COR-L47 (cell line): ENCODE measurements around the gene PRDX2.
"Not testable (repeated sequence)": the region's sequence is repeated elsewhere in the genome, so short reads cannot be mapped to it uniquely, and the experiment has no call there.

ENCODE experiments used
- DNase-seq: peaks from one replicate; lab custom pipeline; 2025; lab: John Stamatoyannopoulos, UW

The PRDX2 gene

GRCh38 chr19:12801466-12802266 lies at the start of gene PRDX2, which contains the start of gene THSD8:
PRDX2 (minus strand) TSS chr19:12801800; CDS start chr19:12801261, 539 bp downstream.
THSD8 (plus strand) TSS chr19:12802069; CDS start chr19:12802072, 3 bp downstream.
- DNase-seq, result peak; percentile 86

DNA sequence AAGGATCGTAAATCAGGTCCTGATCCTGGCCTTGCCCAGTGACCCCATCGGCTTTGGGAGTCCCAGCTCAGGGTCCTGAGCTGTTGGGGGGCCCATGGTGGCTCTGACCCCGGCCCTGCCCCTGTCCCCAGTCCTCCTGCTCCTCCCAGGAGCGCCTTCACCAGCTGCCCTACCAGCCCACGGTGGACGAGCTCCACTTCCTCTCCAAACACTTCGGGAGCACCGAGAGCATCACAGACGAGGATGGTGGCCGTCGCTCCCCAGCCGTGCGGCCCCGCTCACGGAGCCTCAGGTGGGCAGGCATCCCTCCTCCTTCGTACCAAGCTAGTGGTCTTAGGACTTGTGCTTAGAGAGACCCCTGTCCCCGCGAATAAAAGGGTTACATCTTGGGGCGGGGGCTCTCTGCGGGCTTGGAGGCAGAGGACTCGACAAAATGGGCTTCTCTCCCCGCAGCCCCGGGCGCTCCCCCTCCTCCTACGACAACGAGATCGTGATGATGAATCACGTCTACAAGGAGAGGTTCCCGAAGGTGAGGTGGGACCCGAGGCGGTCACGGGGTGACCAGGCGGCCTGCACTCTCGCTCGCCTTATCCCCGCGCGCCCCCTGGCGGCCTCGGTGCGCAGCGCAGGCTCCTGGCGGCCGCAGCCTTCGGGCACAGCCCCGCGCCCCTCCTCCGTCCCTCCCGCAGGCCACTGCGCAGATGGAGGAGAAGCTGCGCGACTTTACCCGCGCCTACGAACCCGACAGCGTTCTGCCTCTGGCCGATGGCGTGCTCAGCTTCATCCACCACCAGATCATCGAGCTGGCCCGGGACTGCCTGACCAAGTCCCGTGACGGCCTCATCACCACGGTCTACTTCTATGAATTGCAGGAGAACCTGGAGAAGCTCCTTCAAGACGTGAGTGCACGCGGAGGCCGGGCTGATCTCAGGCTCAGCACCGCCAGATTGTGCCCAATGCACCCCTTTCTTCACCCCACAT lies 45.8 kb upstream of the PRDX2 start:
- DNase-seq, result peak; percentile 58

- not testable (repeated sequence) for DNase-seq
Observed at GRCh38 chr19:12846613-12847012, 45.0 kb upstream of the PRDX2 start.

DNA sequence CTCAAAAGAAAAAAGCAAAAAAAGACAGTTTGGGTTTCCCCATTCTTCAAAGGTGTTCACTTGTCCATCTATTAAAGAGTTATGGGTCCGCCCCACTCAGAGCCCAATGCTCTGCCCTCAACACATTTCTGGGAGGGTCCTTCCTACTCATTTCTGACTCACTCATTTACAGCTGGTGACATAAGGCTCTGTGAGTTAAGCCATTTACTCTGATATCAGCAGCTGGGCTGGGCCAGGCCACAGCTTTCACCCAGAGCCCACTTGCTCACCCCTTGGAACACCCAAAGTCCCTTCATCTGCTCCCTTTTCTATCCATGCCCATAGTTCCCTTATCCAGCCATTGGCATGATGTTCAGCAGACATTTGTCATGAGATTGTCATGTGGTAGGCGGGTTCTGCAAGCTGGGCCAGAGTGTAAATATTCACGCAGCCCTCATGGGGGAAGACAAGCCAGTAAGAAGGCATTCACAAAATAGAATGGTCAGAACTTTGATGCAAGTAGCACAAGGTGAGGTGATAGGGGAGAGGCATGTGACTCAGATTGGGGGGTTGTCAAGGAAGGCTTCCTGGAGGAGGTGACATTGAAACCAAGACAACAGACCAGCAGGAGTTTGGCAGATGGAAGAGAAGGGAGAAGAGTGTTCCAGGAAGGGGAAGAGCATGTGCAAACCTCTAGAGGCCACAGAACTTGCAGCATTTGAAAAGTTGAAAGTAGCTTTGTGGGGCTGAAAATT lies 42.6 kb upstream of the PRDX2 start:
- no peak for DNase-seq

DNA sequence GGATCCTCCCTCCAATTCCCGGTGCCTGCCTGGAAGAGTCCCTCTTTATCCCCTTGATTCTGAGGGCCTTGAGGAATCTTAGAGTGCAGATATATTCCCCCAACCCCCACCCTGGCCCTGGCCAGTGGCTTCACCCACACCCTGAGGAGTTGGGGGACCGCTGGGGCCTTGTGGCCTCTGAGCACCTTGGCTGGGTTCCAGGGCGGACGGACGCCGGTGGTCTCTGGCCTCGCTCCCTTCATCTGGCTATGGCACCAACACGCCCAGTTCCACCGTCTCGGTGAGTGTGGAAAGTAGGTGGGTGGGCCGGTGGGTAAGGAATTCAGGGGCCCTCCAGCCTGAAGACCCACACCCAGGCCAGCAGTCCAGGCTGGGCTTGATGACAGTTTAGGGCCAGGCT lies 41.7 kb upstream of the PRDX2 start:
- DNase-seq, result no peak

DNA sequence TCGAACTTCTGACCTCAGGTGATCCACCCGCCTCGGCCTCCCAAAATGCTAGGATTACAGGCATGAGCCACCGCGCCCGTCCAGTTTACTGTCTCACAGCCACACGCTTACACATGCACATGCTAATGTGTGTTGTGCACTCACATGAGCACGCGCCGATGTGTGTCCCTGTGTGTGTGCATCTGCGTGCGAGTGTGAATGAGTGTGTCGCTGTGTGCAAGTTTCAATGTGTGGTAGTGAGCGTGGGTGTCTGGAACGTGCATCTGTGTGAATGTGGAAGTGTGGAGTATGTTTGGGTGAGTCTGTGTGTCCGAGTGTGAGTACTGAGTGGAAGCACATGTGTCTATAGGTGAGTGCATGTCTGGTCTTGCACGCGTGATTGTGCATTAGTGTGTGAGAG lies 40.9 kb upstream of the PRDX2 start:
- no peak for DNase-seq

GRCh38 chr19:12841094-12841493 lies 39.5 kb upstream of the PRDX2 start:
- no peak for DNase-seq

DNA sequence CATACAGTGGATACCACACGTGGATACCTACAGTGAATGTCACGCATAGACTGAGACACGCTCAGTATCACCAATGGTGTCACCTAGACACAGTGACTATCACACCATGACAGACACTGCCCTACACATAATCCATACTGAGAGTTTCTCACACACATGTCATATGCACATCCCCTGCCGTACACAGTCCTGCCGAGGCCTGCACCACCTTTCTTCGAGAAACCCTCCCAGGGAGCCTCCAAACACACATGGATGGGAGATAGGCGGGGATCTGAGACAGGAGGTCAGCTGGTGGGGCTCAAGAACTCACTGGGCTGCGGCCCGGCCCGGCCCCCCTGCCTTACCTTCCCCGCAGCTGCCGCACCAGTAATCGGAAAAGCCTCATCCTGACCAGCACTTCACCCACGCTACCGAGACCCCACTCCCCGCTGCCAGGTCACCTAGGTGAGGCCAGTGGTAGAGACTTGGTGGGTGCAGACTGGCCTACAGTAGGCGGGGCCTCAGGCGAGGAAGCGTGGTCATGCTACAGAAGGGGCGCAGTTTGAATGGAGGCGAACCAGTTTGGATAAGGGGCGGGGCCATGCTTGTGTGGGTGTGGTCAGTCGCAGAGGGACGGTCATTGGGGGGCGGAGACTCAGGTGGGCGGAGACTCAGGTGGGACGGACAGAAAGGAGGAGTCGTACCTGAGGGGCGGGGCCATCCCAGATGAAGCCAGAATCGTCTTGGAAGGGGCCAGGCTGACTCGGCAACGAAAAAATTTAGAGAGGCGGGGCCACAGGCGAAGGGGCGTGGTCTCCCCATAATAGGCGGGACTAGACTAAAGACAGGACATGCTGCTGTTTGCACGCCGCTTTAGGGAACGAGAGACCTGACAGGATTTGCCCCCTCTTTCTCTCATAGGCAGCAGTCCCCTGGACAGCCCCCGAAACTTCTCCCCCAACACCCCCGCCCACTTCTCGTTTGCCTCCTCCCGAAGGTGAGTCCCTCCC lies 38.8 kb upstream of the PRDX2 start:
- peak; percentile 32 for DNase-seq

- DNase-seq, result peak; percentile 49
Observed at GRCh38 chr19:12838886-12839756, 37.5 kb upstream of the PRDX2 start.

- peak; percentile 64 for DNase-seq
Observed at GRCh38 chr19:12838182-12838885, 36.7 kb upstream of the PRDX2 start, which contains the start of gene MAST1. MAST1 (plus strand) TSS chr19:12838515; CDS start chr19:12838573, 58 bp downstream.

- no peak for DNase-seq
Observed at GRCh38 chr19:12837225-12837624, 35.6 kb upstream of the PRDX2 start.

- no peak for DNase-seq
Observed at GRCh38 chr19:12836529-12836863, 34.9 kb upstream of the PRDX2 start.

GRCh38 chr19:12834976-12835757 lies 33.6 kb upstream of the PRDX2 start:
- peak; percentile 56 for DNase-seq

- peak; percentile 50 for DNase-seq
Observed at GRCh38 chr19:12834566-12834943, 33.0 kb upstream of the PRDX2 start, which contains the start of gene RTBDN. RTBDN (minus strand) TSS chr19:12834579; CDS start chr19:12829979, 4,600 bp downstream.

DNA sequence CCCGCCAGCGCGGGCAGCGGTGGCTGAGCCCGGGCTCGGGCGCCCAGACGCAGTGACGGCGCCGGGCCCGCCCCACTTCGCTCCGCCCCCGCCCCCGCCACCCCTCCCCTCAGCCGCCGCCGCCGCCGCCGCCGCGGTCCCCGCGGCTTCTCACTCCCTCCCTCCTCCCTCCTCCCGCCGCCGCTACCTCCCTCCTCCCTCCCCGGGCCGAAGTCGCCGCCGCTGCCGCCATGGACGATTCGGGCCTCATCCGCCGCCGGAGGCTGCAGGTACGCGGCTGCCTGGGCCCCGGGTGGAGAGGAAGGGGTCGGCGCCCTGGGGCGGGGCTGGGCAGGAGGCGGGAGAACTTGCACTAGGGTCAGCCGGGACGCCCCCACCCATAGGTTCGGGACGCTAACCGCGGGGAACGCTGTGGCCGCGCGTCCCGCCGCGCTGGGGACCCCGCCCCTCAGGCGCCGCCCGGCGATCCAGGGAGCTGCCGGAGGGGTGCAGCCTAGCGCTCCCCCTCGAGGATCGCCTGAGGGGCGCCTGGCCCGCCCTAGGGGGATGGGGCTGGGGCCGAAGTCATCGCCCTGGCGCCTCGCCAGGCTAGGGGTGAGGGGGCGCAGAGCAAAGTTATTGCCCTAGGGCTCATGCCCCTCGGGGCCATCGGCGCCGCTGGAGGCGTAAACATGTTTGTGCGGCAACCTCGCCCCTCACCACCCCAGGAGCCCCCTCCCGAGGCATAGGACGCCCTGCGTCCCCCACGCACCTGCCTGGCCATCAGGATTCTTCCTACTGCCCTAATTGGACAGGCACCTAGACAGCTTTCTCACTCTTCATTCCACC lies 32.4 kb upstream of the PRDX2 start:
- peak; percentile 57 for DNase-seq

DNA sequence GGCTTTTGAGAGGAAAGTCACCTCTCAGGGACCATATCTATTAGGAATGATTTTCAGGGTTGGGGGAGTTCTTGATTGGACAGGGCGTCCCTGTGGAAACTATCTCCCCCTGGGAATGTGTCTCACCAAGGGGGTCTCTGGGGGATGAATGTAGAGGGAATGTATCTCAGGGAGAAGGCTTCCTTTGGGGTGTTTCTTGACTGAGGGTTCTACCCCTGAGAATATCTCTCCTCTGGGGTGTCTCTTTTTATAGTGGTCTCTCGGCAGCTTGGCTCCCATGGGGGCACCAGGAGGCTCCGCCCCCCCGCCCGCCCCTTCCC lies 31.8 kb upstream of the PRDX2 start:
- DNase-seq, result no peak

GRCh38 chr19:12828494-12828893 lies 26.9 kb upstream of the PRDX2 start:
- peak; percentile 8 for DNase-seq
